Measurements from ENCODE around the gene FERMT3. TPM values are rescaled to one million over a fixed set of nuclear protein-coding genes. Genes with fewer than 3 reads are reported as not detected.
A peak's percentile ranks its signal among the peaks of the same experiment; 100 is the strongest.

Gene FERMT3
- total RNA-seq, 4 donors from 2014 or later = 2.8 to 10.4 (median 6.1) TPM

GRCh38 chr11:64170419-64170818, 36.1 kb upstream of the FERMT3 start:
- no peak overlapping the region for H3K27ac ChIP-seq
- in situ Hi-C loops (cut with MboI; ENCODE audit: low sequenced_read_pairs in 4 of 4) (loop anchor here in 1 of 4 donors (25.0 kb wide), 1 partner anchor 333 kb away; the partner anchor contains the start of gene MARK2), intact Hi-C loops (cut with DNase I; ENCODE audit: low total_unique reads) (no loop called here)
- no peaks in the 10 kb centered on the region for H3K27me3 ChIP-seq
- no peak for TF ChIP-seq CTCF (IDR thresholded peaks at IDR 0.05 in 4 of 5, conservative IDR thresholded peaks at IDR 0.05 in 1 of 5)
- no peak for TF ChIP-seq POLR2A (IDR thresholded peaks at IDR 0.05)
- ATAC-seq = no peak
- H3K4me1 ChIP-seq = peaks cover 0 to 4% of the 10 kb centered on the region in 2 donors
- H3K9me3 ChIP-seq = no peaks in the 10 kb centered on the region
- DNase-seq = no peak
- H3K36me3 ChIP-seq = no peaks in the 10 kb centered on the region
- no peak overlapping the region for H3K4me3 ChIP-seq

- H3K27me3 ChIP-seq = no peaks in the 10 kb centered on the region
- in situ Hi-C loops (cut with MboI; ENCODE audit: low sequenced_read_pairs in 4 of 4) (loop anchor here in 1 of 4 donors (25.0 kb wide), 1 partner anchor 336 kb away; the partner anchor contains the start of gene MARK2), intact Hi-C loops (cut with DNase I; ENCODE audit: low total_unique reads) (no loop called here)
- H3K27ac ChIP-seq = peak overlapping the region in 1 of 4 donors; percentile 22
- H3K4me3 ChIP-seq = no peak overlapping the region
- ATAC-seq (peak; percentile 58 to 68), DNase-seq (no peak)
- TF ChIP-seq CTCF (IDR thresholded peaks at IDR 0.05 in 4 of 5, conservative IDR thresholded peaks at IDR 0.05 in 1 of 5) = no peak
- TF ChIP-seq POLR2A (IDR thresholded peaks at IDR 0.05) = no peak
- H3K4me1 ChIP-seq = no peaks in the 10 kb centered on the region
- no peaks in the 10 kb centered on the region for H3K9me3 ChIP-seq
- no peaks in the 10 kb centered on the region for H3K36me3 ChIP-seq
Measured at GRCh38 chr11:64173616-64174355, 32.7 kb upstream of the FERMT3 start.

GRCh38 chr11:64176751-64177150, 29.8 kb upstream of the FERMT3 start:
- in situ Hi-C loops (cut with MboI; ENCODE audit: low sequenced_read_pairs in 4 of 4) = no loop called here
- peaks cover 17 to 26% of the 10 kb centered on the region in 2 donors for H3K4me1 ChIP-seq
- H3K36me3 ChIP-seq = no peaks in the 10 kb centered on the region
- DNase-seq (no peak), ATAC-seq (no peak)
- no peak overlapping the region for H3K27ac ChIP-seq
- no peaks in the 10 kb centered on the region for H3K27me3 ChIP-seq
- no peak overlapping the region for H3K4me3 ChIP-seq
- intact Hi-C loops (cut with DNase I; ENCODE audit: low total_unique reads) = no loop called here
- no peaks in the 10 kb centered on the region for H3K9me3 ChIP-seq
- no peak for TF ChIP-seq POLR2A (IDR thresholded peaks at IDR 0.05)
- no peak for TF ChIP-seq CTCF (IDR thresholded peaks at IDR 0.05 in 4 of 5, conservative IDR thresholded peaks at IDR 0.05 in 1 of 5)

- in situ Hi-C loops (cut with MboI; ENCODE audit: low sequenced_read_pairs in 4 of 4) = no loop called here
- ATAC-seq (no peak), DNase-seq (no peak)
- no peak overlapping the region for H3K27ac ChIP-seq
- no peaks in the 10 kb centered on the region for H3K27me3 ChIP-seq
- no peak for TF ChIP-seq CTCF (IDR thresholded peaks at IDR 0.05 in 4 of 5, conservative IDR thresholded peaks at IDR 0.05 in 1 of 5)
- TF ChIP-seq POLR2A (IDR thresholded peaks at IDR 0.05) = no peak
- H3K4me1 ChIP-seq = peaks cover 30 to 40% of the 10 kb centered on the region in 2 donors
- intact Hi-C loops (cut with DNase I; ENCODE audit: low total_unique reads) = no loop called here
- H3K36me3 ChIP-seq = no peaks in the 10 kb centered on the region
- H3K4me3 ChIP-seq = no peak overlapping the region
- no peaks in the 10 kb centered on the region for H3K9me3 ChIP-seq
Measured at GRCh38 chr11:64178203-64178602, 28.3 kb upstream of the FERMT3 start.

All from gastrocnemius medialis (tissue), 4 donors.